Measurements from ENCODE around the gene TBC1D28. TPM values are rescaled to one million over a fixed set of nuclear protein-coding genes. Genes with fewer than 3 reads are reported as not detected.

Gene TBC1D28
- not detected in 2 replicates for total RNA-seq

GRCh38 chr17:18644291-18644690 is at the start of gene TBC1D28:
Gene TBC1D28 (minus strand): TSS chr17:18644391. CDS start chr17:18641352, 3,039 bp downstream.

GRCh38 chr17:18681767-18682571 is 37.8 kb upstream of the TBC1D28 start, which contains the start of gene FOXO3B:
Gene FOXO3B (minus strand): TSS chr17:18682314. CDS start chr17:18681651, 663 bp downstream.

Small RNA genes lying within 50 kb of the gene (small RNA-seq; reads per million reads assigned to genes)
- not detected for gene AC026271.2

Other genes with a start within 250 kb of the TBC1D28 start
- gene LGALS9C, start 167.6 kb downstream of the TBC1D28 start, total RNA-seq = not detected in 2 replicates
- gene FOXO3B, start 37.9 kb upstream of the TBC1D28 start, total RNA-seq = 5.6 and 5.9 TPM in 2 replicates
- under 0.01 TPM in 1 of 2 replicates, not detected in the other for gene FBXW10, start 99.7 kb upstream of the TBC1D28 start, total RNA-seq
- 38.5 and 48.1 TPM in 2 replicates for gene TVP23B, start 136.8 kb upstream of the TBC1D28 start, total RNA-seq
- 27.1 and 33.1 TPM in 2 replicates for gene PRPSAP2, start 213.7 kb upstream of the TBC1D28 start, total RNA-seq

Measured in vein endothelial cell (primary cell).